ENCODE data around the gene ZNF417. TPM values are rescaled to one million over a fixed set of nuclear protein-coding genes. Genes with fewer than 3 reads are reported as not detected.

Gene ZNF417
- total and polyA plus RNA-seq, 2 of the 4 experiments (the other 2 are of a cell fraction): 4.0 to 23.1 TPM

Other genes starting within 250 kb of the ZNF417 start
- gene ZSCAN4, start 247.7 kb downstream of the ZNF417 start, total RNA-seq (2012; rRNA removed): not detected in 2 replicates
- gene ZSCAN4, start 247.7 kb downstream of the ZNF417 start, polyA plus RNA-seq (2012; rRNA removed): not detected in 2 replicates
- 13.9 and 14.7 TPM in 2 replicates for gene ZNF551, start 234.6 kb downstream of the ZNF417 start, total RNA-seq (2012; rRNA removed)
- 2.6 and 3.3 TPM in 2 replicates for gene ZNF551, start 234.6 kb downstream of the ZNF417 start, polyA plus RNA-seq (2012; rRNA removed)
- gene ZNF154, start 207.4 kb downstream of the ZNF417 start, total RNA-seq (2012; rRNA removed): 1.9 and 2.9 TPM in 2 replicates
- 1.5 and 2.2 TPM in 2 replicates for gene ZNF154, start 207.4 kb downstream of the ZNF417 start, polyA plus RNA-seq (2012; rRNA removed)
- gene ZNF671, start 189.0 kb downstream of the ZNF417 start, total RNA-seq (2012; rRNA removed): 13.3 and 14.9 TPM in 2 replicates
- gene ZNF671, start 189.0 kb downstream of the ZNF417 start, polyA plus RNA-seq (2012; rRNA removed): 3.1 and 4.1 TPM in 2 replicates
- 14.3 and 15.8 TPM in 2 replicates for gene ZNF776, start 169.8 kb downstream of the ZNF417 start, total RNA-seq (2012; rRNA removed)
- gene ZNF776, start 169.8 kb downstream of the ZNF417 start, polyA plus RNA-seq (2012; rRNA removed): 3.3 and 4.3 TPM in 2 replicates
- gene ZNF586, start 146.9 kb downstream of the ZNF417 start, total RNA-seq (2012; rRNA removed): 17.2 and 18.6 TPM in 2 replicates
- gene ZNF586, start 146.9 kb downstream of the ZNF417 start, polyA plus RNA-seq (2012; rRNA removed): 5.5 and 5.6 TPM in 2 replicates
- 4.7 and 5.0 TPM in 2 replicates for gene ZNF552, start 101.7 kb downstream of the ZNF417 start, total RNA-seq (2012; rRNA removed)
- gene ZNF552, start 101.7 kb downstream of the ZNF417 start, polyA plus RNA-seq (2012; rRNA removed): 1.8 and 2.8 TPM in 2 replicates
- 32.2 and 33.9 TPM in 2 replicates for gene ZNF587B, start 86.3 kb downstream of the ZNF417 start, total RNA-seq (2012; rRNA removed)
- gene ZNF587B, start 86.3 kb downstream of the ZNF417 start, polyA plus RNA-seq (2012; rRNA removed): 2.5 and 3.7 TPM in 2 replicates
- 32.5 and 43.7 TPM in 2 replicates for gene ZNF587, start 66.7 kb downstream of the ZNF417 start, total RNA-seq (2012; rRNA removed)
- 11.2 and 14.0 TPM in 2 replicates for gene ZNF587, start 66.7 kb downstream of the ZNF417 start, polyA plus RNA-seq (2012; rRNA removed)
- gene ZNF814, start 27.6 kb downstream of the ZNF417 start, total RNA-seq (2012; rRNA removed): 5.9 and 6.9 TPM in 2 replicates
- gene ZNF814, start 27.6 kb downstream of the ZNF417 start, polyA plus RNA-seq (2012; rRNA removed): 3.9 and 4.5 TPM in 2 replicates
- 3.4 and 4.2 TPM in 2 replicates for gene ZNF418, start 18.8 kb upstream of the ZNF417 start, total RNA-seq (2012; rRNA removed)
- gene ZNF418, start 18.8 kb upstream of the ZNF417 start, polyA plus RNA-seq (2012; rRNA removed): 1.0 and 2.1 TPM in 2 replicates
- gene ZNF256, start 31.1 kb upstream of the ZNF417 start, total RNA-seq (2012; rRNA removed): 6.1 and 7.0 TPM in 2 replicates
- 2.3 and 3.0 TPM in 2 replicates for gene ZNF256, start 31.1 kb upstream of the ZNF417 start, polyA plus RNA-seq (2012; rRNA removed)
- gene C19orf18, start 57.9 kb upstream of the ZNF417 start, total RNA-seq (2012; rRNA removed): not detected in 2 replicates
- 0.15 TPM in 1 of 2 replicates, not detected in the other for gene C19orf18, start 57.9 kb upstream of the ZNF417 start, polyA plus RNA-seq (2012; rRNA removed)
- 9.0 and 9.4 TPM in 2 replicates for gene ZNF606, start 86.2 kb upstream of the ZNF417 start, total RNA-seq (2012; rRNA removed)
- 2.6 and 4.3 TPM in 2 replicates for gene ZNF606, start 86.2 kb upstream of the ZNF417 start, polyA plus RNA-seq (2012; rRNA removed)
- not detected in 2 replicates for gene ZSCAN1, start 117.4 kb upstream of the ZNF417 start, total RNA-seq (2012; rRNA removed)
- 0.14 TPM in 1 of 2 replicates, not detected in the other for gene ZSCAN1, start 117.4 kb upstream of the ZNF417 start, polyA plus RNA-seq (2012; rRNA removed)
- gene ZNF135, start 142.7 kb upstream of the ZNF417 start, total RNA-seq (2012; rRNA removed): 1.9 and 2.7 TPM in 2 replicates
- 2.4 and 2.7 TPM in 2 replicates for gene ZNF135, start 142.7 kb upstream of the ZNF417 start, polyA plus RNA-seq (2012; rRNA removed)
- 3.0 and 3.6 TPM in 2 replicates for gene ZSCAN18, start 181.6 kb upstream of the ZNF417 start, total RNA-seq (2012; rRNA removed)
- 8.2 and 11.1 TPM in 2 replicates for gene ZSCAN18, start 181.6 kb upstream of the ZNF417 start, polyA plus RNA-seq (2012; rRNA removed)
- 15.3 and 16.8 TPM in 2 replicates for gene ZNF329, start 234.2 kb upstream of the ZNF417 start, total RNA-seq (2012; rRNA removed)
- gene ZNF329, start 234.2 kb upstream of the ZNF417 start, polyA plus RNA-seq (2012; rRNA removed): 3.3 and 4.7 TPM in 2 replicates

Measured in IMR-90 (cell line).